Neuronal stem cell (in vitro differentiated cells): ENCODE data around the gene IL1RN.

ENCODE experiments used
- DNase-seq: peaks from one replicate; pipeline ENCODE4 v3.0.0-alpha.2; 2013; ENCODE audit warnings: low spot score
- H2AFZ ChIP-seq: one replicate; pipeline ENCODE4 v1.6.1; 2013; ENCODE audit warnings: mild to moderate bottlenecking, low read length, inconsistent platforms
- H2AK5ac ChIP-seq: 2 replicates; pipeline ENCODE4 v1.6.1; 2013; ENCODE audit warnings: low read depth, mild to moderate bottlenecking, inconsistent platforms, low read length, moderate library complexity, mixed read lengths
- H2BK120ac ChIP-seq: 2 replicates; pipeline ENCODE4 v1.6.1; 2013; ENCODE audit warnings: low read depth, mild to moderate bottlenecking, inconsistent platforms, low read length, moderate library complexity, mixed read lengths
- H2BK12ac ChIP-seq: one replicate; pipeline ENCODE4 v1.6.1; 2013; ENCODE audit warnings: low read length, inconsistent platforms
- H2BK15ac ChIP-seq: 2 replicates; pipeline ENCODE4 v1.6.1; 2013; ENCODE audit warnings: mild to moderate bottlenecking, low read length, inconsistent platforms, mixed read lengths
- H2BK5ac ChIP-seq: one replicate; pipeline ENCODE4 v1.6.1; 2013; ENCODE audit warnings: inconsistent platforms, mild to moderate bottlenecking, low read length, moderate library complexity
- H3K14ac ChIP-seq: one replicate; pipeline ENCODE4 v1.6.1; 2013; ENCODE audit warnings: low read length, inconsistent platforms
- H3K18ac ChIP-seq: 2 replicates; pipeline ENCODE4 v1.6.1; 2013; ENCODE audit warnings: low read length, inconsistent platforms
- H3K23ac ChIP-seq: 2 replicates; pipeline ENCODE4 v1.6.1; 2013; ENCODE audit warnings: low read depth, mild to moderate bottlenecking, mixed read lengths, low read length, inconsistent platforms; ENCODE audit not compliant: poor library complexity
- H3K27ac ChIP-seq: replicated peaks from 3 replicates; pipeline ENCODE4 v1.5.1; 2013; ENCODE audit warnings: low read length, inconsistent platforms
- H3K27me3 ChIP-seq, 3 experiments: 2 replicates each; pipeline ENCODE4 v1.6.1; 2013; ENCODE audit warnings: low read length in 3 of 3, mild to moderate bottlenecking in 2 of 3, inconsistent platforms in 1 of 3, low read depth in 1 of 3, mixed read lengths in 1 of 3, moderate library complexity in 1 of 3; ENCODE audit not compliant: control insufficient read depth in 3 of 3, insufficient read depth in 3 of 3
- H3K36me3 ChIP-seq, 2 donors: replicated peaks in 1 of 2; 2 replicates each; pipeline ENCODE4 v1.6.1; 2013; ENCODE audit warnings: low read length in 2 of 2; ENCODE audit not compliant: control insufficient read depth in 2 of 2, insufficient read depth in 2 of 2
- H3K4ac ChIP-seq: 2 replicates; pipeline ENCODE4 v1.6.1; 2013; ENCODE audit warnings: inconsistent platforms, mild to moderate bottlenecking, low read length, moderate library complexity
- H3K4me1 ChIP-seq, 2 donors: 1 replicate in 1 of 2; 2 replicates in 1 of 2; pipeline ENCODE4 v1.6.1; 2013; ENCODE audit warnings: low read length in 2 of 2, low read depth in 1 of 2; ENCODE audit not compliant: control insufficient read depth in 2 of 2, insufficient read depth in 1 of 2
- H3K4me2 ChIP-seq: one replicate; pipeline ENCODE4 v1.6.1; 2013; ENCODE audit warnings: mild to moderate bottlenecking, low read length, inconsistent platforms; ENCODE audit not compliant: insufficient read depth, poor library complexity, severe bottlenecking
- H3K4me3 ChIP-seq, 2 donors: 2 replicates each; pipeline ENCODE4 v1.5.1; 2013; ENCODE audit warnings: low read length in 2 of 2, mild to moderate bottlenecking in 2 of 2, inconsistent platforms in 1 of 2, moderate library complexity in 1 of 2
- H3K79me1 ChIP-seq: one replicate; pipeline ENCODE4 v1.6.1; 2013; ENCODE audit warnings: low read depth, mild to moderate bottlenecking, inconsistent platforms, low read length, moderate library complexity
- H3K9ac ChIP-seq: one replicate; pipeline ENCODE4 v1.6.1; 2013; ENCODE audit warnings: mild to moderate bottlenecking, low read depth, low read length, inconsistent platforms; ENCODE audit not compliant: poor library complexity
- H3K9me3 ChIP-seq, 2 donors: replicated peaks in 1 of 2; 2 replicates each; pipeline versions ENCODE3 to v1.6.1; 2013; ENCODE audit warnings: low read length in 2 of 2, mild to moderate bottlenecking in 2 of 2, inconsistent platforms in 1 of 2, low read depth in 1 of 2, mixed read lengths in 1 of 2, moderate library complexity in 1 of 2; ENCODE audit not compliant: control insufficient read depth in 2 of 2, insufficient read depth in 1 of 2
- H4K8ac ChIP-seq: one replicate; pipeline ENCODE4 v1.6.1; 2013; ENCODE audit warnings: low read depth, mild to moderate bottlenecking, inconsistent platforms, low read length, moderate library complexity
- H4K91ac ChIP-seq: one replicate; pipeline ENCODE4 v1.6.1; 2013; ENCODE audit warnings: low read length, low read depth, mild to moderate bottlenecking, inconsistent platforms; ENCODE audit not compliant: poor library complexity
- WGBS, 2 donors: extraction: QIAGEN DNeasy Blood & Tissue Kit; methylation state at CpG; one replicate each; pipeline ENCODE4 v1.1.7; 2013; ENCODE audit warnings: missing lambda C conversion rate in 2 of 2, mixed read lengths in 1 of 2; ENCODE audit not compliant: insufficient read length in 2 of 2, insufficient replicate concordance in 1 of 2; ENCODE audit errors: extremely low coverage in 2 of 2; 5-methylcytosine and 5-hydroxymethylcytosine counted together

Gene IL1RN

DNA sequence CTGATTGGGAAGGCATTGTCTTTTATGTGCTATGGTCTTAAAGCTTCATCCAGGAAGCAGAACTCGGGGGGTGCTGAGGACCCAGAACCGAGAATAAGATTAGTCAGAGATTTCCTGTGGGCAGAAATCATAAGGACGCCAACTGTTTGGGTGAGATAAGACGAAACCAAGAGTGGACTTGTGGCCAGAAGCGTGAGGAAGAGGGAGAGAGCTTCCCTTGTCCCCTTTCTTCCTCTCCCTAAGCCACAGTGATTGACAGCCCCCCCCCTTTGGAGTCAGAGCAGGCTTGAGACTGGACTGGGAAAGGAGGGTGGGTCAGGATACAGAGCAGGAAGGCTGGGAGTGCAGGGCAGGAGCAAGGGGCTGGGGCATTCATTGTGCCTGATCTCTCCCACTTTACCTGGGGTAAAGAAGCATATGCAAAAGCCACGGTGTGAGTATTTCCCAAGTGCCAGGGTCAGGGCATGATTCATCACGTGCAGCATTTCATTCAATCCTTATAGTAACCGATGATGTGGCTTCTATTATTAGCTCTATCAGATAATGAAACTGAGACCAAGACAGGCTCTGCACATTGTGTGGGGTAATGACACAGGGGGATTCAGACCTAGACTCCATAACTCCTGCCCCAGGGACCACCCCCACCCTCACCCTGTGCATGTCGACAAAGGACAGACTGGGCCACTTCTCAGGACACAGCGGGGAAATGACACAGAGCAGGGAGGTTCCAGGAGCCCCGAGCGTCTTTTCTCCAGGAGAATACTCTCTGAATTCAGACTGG, 3.0 kb upstream of the IL1RN start:
- Histone ChIP-seq H4K8ac (no peak overlapping the region), H3K14ac (no peak overlapping the region), H2BK15ac (no peak overlapping the region), H3K4me2 (no peak overlapping the region), H4K91ac (no peak overlapping the region), H3K79me1 (no peaks in the 10 kb centered on the region), H3K27me3 (peaks cover 0 to 42% (median 0%) of the 10 kb centered on the region in 3 experiments), H2BK12ac (no peak overlapping the region), H2AFZ (no peak overlapping the region), H2AK5ac (no peak overlapping the region), H3K4ac (no peak overlapping the region), H3K27ac (no peak overlapping the region), H2BK120ac (no peak overlapping the region), H3K36me3 (no peaks in the 10 kb centered on the region), H3K9me3 (no peaks in the 10 kb centered on the region), H3K18ac (no peak overlapping the region), H3K23ac (no peak overlapping the region), H3K4me3 (no peak overlapping the region), H3K4me1 (no peaks in the 10 kb centered on the region), H3K9ac (no peak overlapping the region), H2BK5ac (no peak overlapping the region)
- WGBS, 2 donors: no CpG with 5 or more reads among the region's 12 CpGs
- no peak for DNase-seq

DNA sequence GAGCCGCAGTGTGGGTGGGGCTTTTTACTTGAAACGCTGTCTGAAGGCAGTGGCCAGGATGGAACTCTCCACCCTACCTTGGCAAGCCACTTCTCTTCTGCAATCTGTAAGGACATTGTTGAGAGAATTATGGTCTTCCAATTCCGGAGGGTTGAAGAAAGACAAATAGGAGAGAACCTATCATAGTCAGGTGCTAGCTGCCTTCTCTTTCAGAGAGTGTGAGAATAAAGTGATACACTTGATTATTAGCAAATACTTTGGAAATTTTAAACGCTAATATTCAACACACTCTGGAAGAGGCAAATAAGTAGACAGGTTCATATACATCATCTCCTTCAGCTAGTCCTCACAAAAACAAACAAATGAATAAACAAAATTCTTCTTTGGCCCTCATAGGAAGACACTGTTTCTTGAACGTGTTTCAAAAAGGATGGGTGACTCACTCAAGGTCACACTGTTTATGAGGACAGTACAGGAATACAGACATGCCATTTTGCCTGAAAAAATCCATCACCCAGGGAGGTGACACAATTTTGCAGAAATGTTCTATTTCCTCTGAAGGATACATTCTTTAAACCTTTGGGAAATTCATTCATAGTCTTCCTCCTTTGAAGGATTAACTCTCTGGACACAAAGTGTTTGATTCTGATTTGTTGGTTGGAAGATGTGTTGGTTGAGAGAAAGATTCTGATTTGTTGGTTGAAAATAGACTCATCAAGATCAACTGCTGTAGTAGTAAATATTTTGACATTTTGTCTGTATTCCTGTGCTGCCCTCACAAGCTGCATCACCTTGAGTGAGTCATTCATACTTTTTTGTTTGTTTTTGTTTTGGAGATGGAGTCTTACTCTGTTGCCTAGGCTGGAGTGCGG, 2.2 kb upstream of the IL1RN start:
- H3K4me1 ChIP-seq: no peaks in the 10 kb centered on the region
- no peak overlapping the region for H3K4ac ChIP-seq
- H3K4me3 ChIP-seq: no peak overlapping the region
- no peak overlapping the region for H2BK15ac ChIP-seq
- WGBS, 2 donors: no CpG with 5 or more reads among the region's 6 CpGs
- H3K36me3 ChIP-seq: no peaks in the 10 kb centered on the region
- H3K9me3 ChIP-seq: no peaks in the 10 kb centered on the region
- no peak overlapping the region for H3K14ac ChIP-seq
- no peak overlapping the region for H4K91ac ChIP-seq
- H2BK120ac ChIP-seq: no peak overlapping the region
- H3K23ac ChIP-seq: no peak overlapping the region
- no peak overlapping the region for H3K9ac ChIP-seq
- H4K8ac ChIP-seq: no peak overlapping the region
- no peak overlapping the region for H2BK12ac ChIP-seq
- no peak overlapping the region for H2BK5ac ChIP-seq
- no peak overlapping the region for H3K18ac ChIP-seq
- no peaks in the 10 kb centered on the region for H3K79me1 ChIP-seq
- DNase-seq: no peak
- H2AFZ ChIP-seq: no peak overlapping the region
- H2AK5ac ChIP-seq: no peak overlapping the region
- H3K27ac ChIP-seq: no peak overlapping the region
- H3K4me2 ChIP-seq: no peak overlapping the region
- peaks cover 0 to 48% (median 2%) of the 10 kb centered on the region in 3 experiments for H3K27me3 ChIP-seq

- no peak overlapping the region for H2AFZ ChIP-seq
- H3K27me3 ChIP-seq: peaks cover 0 to 30% (median 2%) of the 10 kb centered on the region in 3 experiments
- H2BK5ac ChIP-seq: no peak overlapping the region
- H3K18ac ChIP-seq: no peak overlapping the region
- no peak overlapping the region for H2BK120ac ChIP-seq
- H3K36me3 ChIP-seq: no peaks in the 10 kb centered on the region
- no peaks in the 10 kb centered on the region for H3K9me3 ChIP-seq
- no peak overlapping the region for H2BK15ac ChIP-seq
- no peak overlapping the region for H3K4me3 ChIP-seq
- DNase-seq: no peak
- H4K8ac ChIP-seq: no peak overlapping the region
- no peak overlapping the region for H3K4me2 ChIP-seq
- WGBS, 2 donors: no CpG with 5 or more reads among the region's 15 CpGs
- no peaks in the 10 kb centered on the region for H3K79me1 ChIP-seq
- H3K23ac ChIP-seq: no peak overlapping the region
- H3K14ac ChIP-seq: no peak overlapping the region
- no peak overlapping the region for H4K91ac ChIP-seq
- no peak overlapping the region for H3K27ac ChIP-seq
- no peak overlapping the region for H3K4ac ChIP-seq
- no peak overlapping the region for H2AK5ac ChIP-seq
- H2BK12ac ChIP-seq: no peak overlapping the region
- no peak overlapping the region for H3K9ac ChIP-seq
- H3K4me1 ChIP-seq: no peaks in the 10 kb centered on the region
Observed at GRCh38 chr2:113127646-113128570, 510 bp downstream of the IL1RN start.
